HEK293 (cell line): ENCODE results near the gene TRIM29.

Experiments
- CTCF ChIP-seq: fragments of 450-650 bp; formaldehyde crosslinking; IDR thresholded peaks from 2 replicates; pipeline ENCODE4 v1.5.1; 2016; ENCODE audit warnings: missing biosample characterization, missing genetic modification characterization
- HIC1 ChIP-seq: fragments of 450-650 bp; formaldehyde crosslinking; IDR thresholded peaks from 2 replicates; pipeline ENCODE4 v1.5.1; 2016; ENCODE audit warnings: missing biosample characterization, missing genetic modification characterization
- TCF7L2 ChIP-seq: IDR thresholded peaks from 2 replicates; pipeline ENCODE4 v1.6.1; 2011; ENCODE audit warnings: low read depth, mild to moderate bottlenecking, inconsistent platforms, low read length, moderate library complexity, borderline replicate concordance
- ZBTB21 ChIP-seq: fragments of 450-650 bp; formaldehyde crosslinking; IDR thresholded peaks from 2 replicates; pipeline ENCODE4 v1.5.1; 2017; ENCODE audit warnings: missing biosample characterization, missing genetic modification characterization
- ZBTB26 ChIP-seq: fragments of 450-650 bp; formaldehyde crosslinking; optimal IDR thresholded peaks from 2 replicates; pipeline ENCODE3; 2016; ENCODE audit warnings: missing biosample characterization, mild to moderate bottlenecking, missing genetic modification characterization
- ZNF138 ChIP-seq: fragments of 450-650 bp; formaldehyde crosslinking; IDR thresholded peaks from 2 replicates; pipeline ENCODE4 v1.5.1; 2016; ENCODE audit warnings: missing biosample characterization, missing genetic modification characterization, borderline replicate concordance
- ZNF175 ChIP-seq: fragments of 450-650 bp; formaldehyde crosslinking; IDR thresholded peaks from 2 replicates; pipeline ENCODE4 v1.5.1; 2016; ENCODE audit warnings: missing biosample characterization, missing genetic modification characterization
- ZNF280C ChIP-seq: fragments of 450-650 bp; formaldehyde crosslinking; IDR thresholded peaks from 2 replicates; pipeline ENCODE4 v1.5.1; 2016; ENCODE audit warnings: missing biosample characterization, missing genetic modification characterization
- ZNF660 ChIP-seq: fragments of 450-650 bp; IDR thresholded peaks from 2 replicates; pipeline ENCODE4 v1.5.1; 2018; ENCODE audit warnings: missing biosample characterization, mild to moderate bottlenecking, missing genetic modification characterization
- ZNF704 ChIP-seq: fragments of 450-650 bp; formaldehyde crosslinking; IDR thresholded peaks from 2 replicates; pipeline ENCODE4 v1.5.1; 2016; ENCODE audit warnings: missing biosample characterization, missing genetic modification characterization
- ZNF76 ChIP-seq: fragments of 450-650 bp; formaldehyde crosslinking; IDR thresholded peaks from 2 replicates; pipeline ENCODE4; 2016; ENCODE audit warnings: low read depth, missing biosample characterization, missing genetic modification characterization, borderline replicate concordance

- TF ChIP-seq CTCF (tag by site-specific recombination) (no peak), ZNF175 (tag by site-specific recombination) (no peak), ZNF704 (tag by site-specific recombination) (no peak), ZNF660 (no peak), TCF7L2 (no peak), ZNF280C (tag by site-specific recombination) (no peak), HIC1 (tag by site-specific recombination) (no peak), ZBTB21 (no peak), ZNF138 (tag by site-specific recombination) (no peak), ZBTB26 (tag by site-specific recombination) (no peak), ZNF76 (tag by site-specific recombination) (no peak)
These were observed 33.8 kb downstream of the TRIM29 start for GRCh38 chr11:120104041-120104565.
